Ishikawa (cell line): ENCODE measurements around the gene ABCB4.

ENCODE experiments used
- CEBPB ChIP-seq: IDR thresholded peaks from 2 replicates; pipeline ENCODE4 v1.6.1; 2012
- CREB1 ChIP-seq: IDR thresholded peaks from 2 replicates; pipeline ENCODE4 v1.6.1; 2012; ENCODE audit warnings: low read depth
- EGR1 ChIP-seq: IDR thresholded peaks from 2 replicates; pipeline ENCODE4 v1.6.1; 2012
- EP300 ChIP-seq: IDR thresholded peaks from 2 replicates; pipeline ENCODE4 v1.6.1; 2012; ENCODE audit warnings: borderline replicate concordance
- FOXM1 ChIP-seq: IDR thresholded peaks from 2 replicates; pipeline ENCODE4 v1.6.1; 2012; ENCODE audit warnings: low read depth, borderline replicate concordance
- NFIC ChIP-seq: IDR thresholded peaks from 2 replicates; pipeline ENCODE4 v1.6.1; 2012
- RAD21 ChIP-seq: IDR thresholded peaks from 2 replicates; pipeline ENCODE4 v1.6.1; 2012; ENCODE audit warnings: low read depth
- TAF1 ChIP-seq: IDR thresholded peaks from 2 replicates; pipeline ENCODE4 v1.6.1; 2012; ENCODE audit warnings: low read depth, mild to moderate bottlenecking
- TEAD4 ChIP-seq: IDR thresholded peaks from 2 replicates; pipeline ENCODE4 v1.6.1; 2012
- YY1 ChIP-seq: IDR thresholded peaks from 2 replicates; pipeline ENCODE4 v1.6.1; 2012; ENCODE audit warnings: low read depth
- TF ChIP-seq, protein P1 (sequence below): IDR thresholded peaks from 2 replicates; pipeline ENCODE4 v1.6.1; 2012; ENCODE audit warnings: low read depth, mild to moderate bottlenecking
- TF ChIP-seq, protein P2 (sequence below): IDR thresholded peaks from 2 replicates; pipeline ENCODE4 v1.6.1; 2012
- TF ChIP-seq, protein P3 (sequence below): IDR thresholded peaks from 2 replicates; pipeline ENCODE4 v1.6.1; 2012

DNA sequence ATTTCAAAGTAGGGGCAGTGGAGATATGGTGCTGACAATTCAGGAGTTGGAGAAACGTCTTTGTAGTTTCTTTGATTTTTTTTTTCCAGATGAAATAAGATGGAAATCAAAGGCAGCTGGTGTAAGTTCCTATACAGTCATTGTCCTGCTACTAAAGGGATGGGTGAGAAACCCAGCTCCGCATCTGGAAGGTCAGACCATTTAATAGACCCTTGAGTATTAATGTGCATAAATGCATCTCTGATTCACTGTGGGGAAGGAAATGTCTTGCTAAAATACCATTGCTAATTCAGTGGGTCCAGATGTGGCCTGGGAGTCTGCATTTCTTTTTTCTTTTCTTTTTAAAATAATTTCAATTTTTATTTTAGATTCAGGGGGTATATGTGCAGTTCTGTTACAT is 15.5 kb downstream of the ABCB4 start:
- TF ChIP-seq, protein P1, sequence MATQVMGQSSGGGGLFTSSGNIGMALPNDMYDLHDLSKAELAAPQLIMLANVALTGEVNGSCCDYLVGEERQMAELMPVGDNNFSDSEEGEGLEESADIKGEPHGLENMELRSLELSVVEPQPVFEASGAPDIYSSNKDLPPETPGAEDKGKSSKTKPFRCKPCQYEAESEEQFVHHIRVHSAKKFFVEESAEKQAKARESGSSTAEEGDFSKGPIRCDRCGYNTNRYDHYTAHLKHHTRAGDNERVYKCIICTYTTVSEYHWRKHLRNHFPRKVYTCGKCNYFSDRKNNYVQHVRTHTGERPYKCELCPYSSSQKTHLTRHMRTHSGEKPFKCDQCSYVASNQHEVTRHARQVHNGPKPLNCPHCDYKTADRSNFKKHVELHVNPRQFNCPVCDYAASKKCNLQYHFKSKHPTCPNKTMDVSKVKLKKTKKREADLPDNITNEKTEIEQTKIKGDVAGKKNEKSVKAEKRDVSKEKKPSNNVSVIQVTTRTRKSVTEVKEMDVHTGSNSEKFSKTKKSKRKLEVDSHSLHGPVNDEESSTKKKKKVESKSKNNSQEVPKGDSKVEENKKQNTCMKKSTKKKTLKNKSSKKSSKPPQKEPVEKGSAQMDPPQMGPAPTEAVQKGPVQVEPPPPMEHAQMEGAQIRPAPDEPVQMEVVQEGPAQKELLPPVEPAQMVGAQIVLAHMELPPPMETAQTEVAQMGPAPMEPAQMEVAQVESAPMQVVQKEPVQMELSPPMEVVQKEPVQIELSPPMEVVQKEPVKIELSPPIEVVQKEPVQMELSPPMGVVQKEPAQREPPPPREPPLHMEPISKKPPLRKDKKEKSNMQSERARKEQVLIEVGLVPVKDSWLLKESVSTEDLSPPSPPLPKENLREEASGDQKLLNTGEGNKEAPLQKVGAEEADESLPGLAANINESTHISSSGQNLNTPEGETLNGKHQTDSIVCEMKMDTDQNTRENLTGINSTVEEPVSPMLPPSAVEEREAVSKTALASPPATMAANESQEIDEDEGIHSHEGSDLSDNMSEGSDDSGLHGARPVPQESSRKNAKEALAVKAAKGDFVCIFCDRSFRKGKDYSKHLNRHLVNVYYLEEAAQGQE: no peak
- TF ChIP-seq EP300: no peak
- no peak for TF ChIP-seq CEBPB
- TF ChIP-seq NFIC: no peak
- TF ChIP-seq, protein P2, sequence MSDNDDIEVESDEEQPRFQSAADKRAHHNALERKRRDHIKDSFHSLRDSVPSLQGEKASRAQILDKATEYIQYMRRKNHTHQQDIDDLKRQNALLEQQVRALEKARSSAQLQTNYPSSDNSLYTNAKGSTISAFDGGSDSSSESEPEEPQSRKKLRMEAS: no peak
- TF ChIP-seq RAD21: no peak
- TF ChIP-seq, protein P3, sequence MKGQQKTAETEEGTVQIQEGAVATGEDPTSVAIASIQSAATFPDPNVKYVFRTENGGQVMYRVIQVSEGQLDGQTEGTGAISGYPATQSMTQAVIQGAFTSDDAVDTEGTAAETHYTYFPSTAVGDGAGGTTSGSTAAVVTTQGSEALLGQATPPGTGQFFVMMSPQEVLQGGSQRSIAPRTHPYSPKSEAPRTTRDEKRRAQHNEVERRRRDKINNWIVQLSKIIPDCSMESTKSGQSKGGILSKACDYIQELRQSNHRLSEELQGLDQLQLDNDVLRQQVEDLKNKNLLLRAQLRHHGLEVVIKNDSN: no peak
- no peak for TF ChIP-seq TEAD4
- no peak for TF ChIP-seq FOXM1
- TF ChIP-seq CREB1: no peak
- no peak for TF ChIP-seq TAF1
- no peak for TF ChIP-seq YY1
- no peak for TF ChIP-seq EGR1
